Vagina (tissue), 2 donors: ENCODE results near the gene HMGCS2. TPM values are rescaled to one million over a fixed set of nuclear protein-coding genes. Genes with fewer than 3 reads are reported as not detected.

Experiments used
- DNase-seq, 2 donors: peaks; one replicate each; pipeline ENCODE4 v3.0.0-alpha.2; 2017; ENCODE audit errors: extremely low spot score in 2 of 2
- H3K27ac ChIP-seq: fragments of 200-600 bp; sonication (generic); one replicate; pipeline ENCODE4 v1.5.1; 2019
- H3K27me3 ChIP-seq: fragments of 200-600 bp; sonication (generic); one replicate; pipeline ENCODE4 v1.5.1; 2019
- H3K36me3 ChIP-seq, 2 donors: fragments of 200-600 bp; sonication (generic); one replicate each; pipeline ENCODE4 v1.5.1; 2017 to 2019
- H3K4me1 ChIP-seq: fragments of 200-600 bp; sonication (generic); one replicate; pipeline ENCODE4 v1.5.1; 2019
- H3K4me3 ChIP-seq, 2 donors: fragments of 200-600 bp; sonication (generic); 1 replicate in 1 of 2; 2 replicates in 1 of 2; pipeline ENCODE4 v1.5.1; 2016 to 2019
- H3K9me3 ChIP-seq: fragments of 200-600 bp; sonication (generic); one replicate; pipeline ENCODE4 v1.5.1; 2019
- CTCF ChIP-seq, 3 experiments: fragments of 450-650 bp in 2 of 3; fragments of 200-600 bp in 1 of 3; sonication (generic) in 1 of 3; IDR thresholded peaks; one replicate each; pipeline ENCODE4 v1.5.1; 2017 to 2019; ENCODE audit warnings: antibody characterized with exemption in 3 of 3, mild to moderate bottlenecking in 2 of 3, moderate library complexity in 2 of 3
- POLR2A ChIP-seq, 2 donors: fragments of 450-650 bp; IDR thresholded peaks; one replicate each; pipeline ENCODE4 v1.6.1; 2017; ENCODE audit warnings: antibody characterized with exemption in 2 of 2, mild to moderate bottlenecking in 2 of 2, moderate library complexity in 2 of 2
- POLR2AphosphoS5 ChIP-seq, 2 donors: sonication (generic); formaldehyde crosslinking; IDR thresholded peaks; one replicate each; pipeline ENCODE4 v1.9.0; 2017; ENCODE audit warnings: antibody characterized with exemption in 2 of 2, mild to moderate bottlenecking in 2 of 2, low read depth in 1 of 2; ENCODE audit not compliant: insufficient read depth in 1 of 2
- intact Hi-C: fragments of 100-400 bp; cut with DNase I; formaldehyde crosslinking; loops from one replicate; pipeline ENCODE4 v1.15.1; 2023
- total RNA-seq: library from RNA; depleted of rRNA; stranded (reverse); fragments of >200 nt; gene quantifications from one replicate; pipeline ENCODE4 v1.2.3, GENCODE V29; 2016

Gene HMGCS2
- total RNA-seq, 1 donor from 2014 or later: 22.8 TPM

- no peak for TF ChIP-seq POLR2AphosphoS5 (IDR thresholded peaks at IDR 0.05; ENCODE audit: insufficient read depth in 1 of 2, low read depth in 1 of 2)
- TF ChIP-seq POLR2A (IDR thresholded peaks at IDR 0.05): no peak
- TF ChIP-seq CTCF (IDR thresholded peaks at IDR 0.05): no peak
- DNase-seq: no peak
- intact Hi-C loops: no loop called here
- Histone ChIP-seq H3K27me3 (no peaks in the 10 kb centered on the region), H3K4me3 (no peak overlapping the region), H3K4me1 (no peaks in the 10 kb centered on the region), H3K36me3 (peaks cover 0 to 3% of the 10 kb centered on the region in 2 donors), H3K9me3 (no peaks in the 10 kb centered on the region), H3K27ac (no peak overlapping the region)
Measured at GRCh38 chr1:119742202-119742601, 26.5 kb downstream of the HMGCS2 start.

- H3K9me3 ChIP-seq: no peaks in the 10 kb centered on the region
- H3K4me1 ChIP-seq: no peaks in the 10 kb centered on the region
- intact Hi-C loops: no loop called here
- TF ChIP-seq POLR2AphosphoS5 (IDR thresholded peaks at IDR 0.05; ENCODE audit: insufficient read depth in 1 of 2, low read depth in 1 of 2): no peak
- TF ChIP-seq CTCF (IDR thresholded peaks at IDR 0.05): no peak
- TF ChIP-seq POLR2A (IDR thresholded peaks at IDR 0.05): no peak
- peaks cover 0 to 3% of the 10 kb centered on the region in 2 donors for H3K36me3 ChIP-seq
- no peak overlapping the region for H3K4me3 ChIP-seq
- no peak overlapping the region for H3K27ac ChIP-seq
- no peaks in the 10 kb centered on the region for H3K27me3 ChIP-seq
- no peak for DNase-seq
Measured at GRCh38 chr1:119740896-119741780, 27.6 kb downstream of the HMGCS2 start.

GRCh38 chr1:119740261-119740660 is 28.4 kb downstream of the HMGCS2 start:
- peaks cover 0 to 3% of the 10 kb centered on the region in 2 donors for H3K36me3 ChIP-seq
- no peaks in the 10 kb centered on the region for H3K27me3 ChIP-seq
- intact Hi-C loops: no loop called here
- no peak overlapping the region for H3K4me3 ChIP-seq
- H3K9me3 ChIP-seq: no peaks in the 10 kb centered on the region
- no peak overlapping the region for H3K27ac ChIP-seq
- H3K4me1 ChIP-seq: no peaks in the 10 kb centered on the region
- TF ChIP-seq POLR2AphosphoS5 (IDR thresholded peaks at IDR 0.05; ENCODE audit: insufficient read depth in 1 of 2, low read depth in 1 of 2) (no peak), POLR2A (IDR thresholded peaks at IDR 0.05) (no peak)
- DNase-seq: no peak

GRCh38 chr1:119739150-119739549 is 29.6 kb downstream of the HMGCS2 start:
- Histone ChIP-seq H3K27me3 (no peaks in the 10 kb centered on the region), H3K4me3 (no peak overlapping the region), H3K27ac (no peak overlapping the region), H3K4me1 (no peaks in the 10 kb centered on the region), H3K36me3 (peaks cover 0 to 3% of the 10 kb centered on the region in 2 donors), H3K9me3 (no peaks in the 10 kb centered on the region)
- no peak for DNase-seq
- no peak for TF ChIP-seq POLR2A (IDR thresholded peaks at IDR 0.05)
- no peak for TF ChIP-seq CTCF (IDR thresholded peaks at IDR 0.05)
- no peak for TF ChIP-seq POLR2AphosphoS5 (IDR thresholded peaks at IDR 0.05; ENCODE audit: insufficient read depth in 1 of 2, low read depth in 1 of 2)
- intact Hi-C loops: no loop called here

GRCh38 chr1:119738100-119738720 is 30.5 kb downstream of the HMGCS2 start:
- Histone ChIP-seq H3K9me3 (no peaks in the 10 kb centered on the region), H3K36me3 (peaks cover 0 to 3% of the 10 kb centered on the region in 2 donors), H3K27ac (no peak overlapping the region), H3K4me3 (no peak overlapping the region), H3K27me3 (no peaks in the 10 kb centered on the region), H3K4me1 (no peaks in the 10 kb centered on the region)
- intact Hi-C loops: no loop called here
- no peak for TF ChIP-seq CTCF (IDR thresholded peaks at IDR 0.05)
- TF ChIP-seq POLR2A (IDR thresholded peaks at IDR 0.05): no peak
- no peak for TF ChIP-seq POLR2AphosphoS5 (IDR thresholded peaks at IDR 0.05; ENCODE audit: insufficient read depth in 1 of 2, low read depth in 1 of 2)
- no peak for DNase-seq
